ACC112 (cell line): ENCODE measurements around the gene TPRN.

Source experiments
- H2AFZ ChIP-seq: fragments of 200-600 bp; sonication (generic); one replicate; pipeline ENCODE4 v1.6.0; 2017; ENCODE audit warnings: antibody characterized with exemption, low read length; ENCODE audit not compliant: unreplicated experiment
- H3K27ac ChIP-seq: fragments of 200-600 bp; sonication (generic); 2 replicates; pipeline ENCODE4 v1.5.1; 2014; ENCODE audit warnings: low read depth, mild to moderate bottlenecking, antibody characterized with exemption, low read length, moderate library complexity
- H3K27me3 ChIP-seq: fragments of 200-600 bp; sonication (generic); 2 replicates; pipeline ENCODE4 v1.6.1; 2014; ENCODE audit warnings: mild to moderate bottlenecking, antibody characterized with exemption, low read length, moderate library complexity, mixed read lengths; ENCODE audit not compliant: insufficient read depth
- H3K36me3 ChIP-seq: fragments of 200-600 bp; sonication (generic); 2 replicates; pipeline ENCODE4 v1.6.1; 2016; ENCODE audit warnings: mild to moderate bottlenecking, antibody characterized with exemption, low read length, moderate library complexity, mixed read lengths; ENCODE audit not compliant: insufficient read depth
- H3K4me1 ChIP-seq: fragments of 200-600 bp; sonication (generic); one replicate; pipeline ENCODE4 v1.6.1; 2016; ENCODE audit warnings: low read length, mixed read lengths; ENCODE audit not compliant: insufficient read depth, unreplicated experiment, control insufficient read depth
- H3K4me3 ChIP-seq: fragments of 200-600 bp; sonication (generic); 2 replicates; pipeline ENCODE4 v1.5.1; 2014; ENCODE audit warnings: mild to moderate bottlenecking, low read depth, low read length
- H3K79me2 ChIP-seq: fragments of 200-600 bp; sonication (generic); one replicate; pipeline ENCODE4 v1.6.0; 2016; ENCODE audit warnings: low read length; ENCODE audit not compliant: control insufficient read depth, unreplicated experiment, insufficient read depth

TPRN gene

DNA sequence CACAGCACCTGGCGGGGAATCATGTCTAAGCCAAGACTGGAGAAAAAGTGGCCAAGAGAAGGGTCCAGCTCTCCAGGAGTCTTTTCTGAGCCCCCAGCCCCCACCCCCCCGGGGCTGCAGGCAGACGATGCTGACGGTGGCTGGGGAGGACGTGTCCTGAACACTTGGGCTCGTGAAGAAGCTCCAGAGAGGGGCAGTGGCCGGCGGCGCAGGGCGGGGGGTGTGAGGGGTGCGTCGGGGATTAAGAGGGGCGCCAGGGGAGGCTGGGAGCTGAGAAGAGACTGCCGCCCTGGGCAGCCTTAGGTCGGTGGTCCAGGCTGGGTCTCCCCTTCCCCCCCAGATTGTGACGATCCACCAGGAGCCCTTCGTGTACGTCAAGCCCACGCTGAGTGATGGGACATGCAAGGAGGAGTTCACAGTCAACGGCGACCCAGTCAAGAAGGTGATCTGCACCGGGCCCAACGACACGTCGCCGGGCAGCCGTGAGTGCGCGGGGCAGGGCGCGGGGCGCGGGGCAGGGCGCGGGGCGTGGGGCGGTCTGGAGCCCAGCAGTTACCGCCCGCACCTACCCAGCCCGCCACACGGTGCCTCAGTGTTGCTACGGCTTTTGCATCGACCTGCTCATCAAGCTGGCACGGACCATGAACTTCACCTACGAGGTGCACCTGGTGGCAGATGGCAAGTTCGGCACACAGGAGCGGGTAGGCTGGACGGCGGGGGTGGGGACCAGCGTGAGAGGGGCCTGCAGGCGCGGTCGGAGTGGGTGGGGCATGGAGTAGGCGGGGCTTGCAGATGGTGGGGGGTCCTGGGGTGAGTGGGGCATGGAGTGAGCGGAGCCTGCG lies 39.6 kb downstream of the TPRN start:
- H3K27me3 ChIP-seq, result peaks cover 88% of the 10 kb centered on the region

GRCh38 chr9:137160054-137160425 lies 40.5 kb downstream of the TPRN start:
- H3K79me2 ChIP-seq, result no peaks in the 10 kb centered on the region
- H3K27me3 ChIP-seq, result peaks cover 81% of the 10 kb centered on the region
- H2AFZ ChIP-seq, result no peak overlapping the region
- H3K4me1 ChIP-seq, result no peaks in the 10 kb centered on the region
- no peaks in the 10 kb centered on the region for H3K36me3 ChIP-seq
- no peak overlapping the region for H3K4me3 ChIP-seq
- no peak overlapping the region for H3K27ac ChIP-seq

More for the DNA sequence above, 39.6 kb downstream of the TPRN start:
- Histone ChIP-seq H3K36me3 (no peaks in the 10 kb centered on the region), H2AFZ (no peak overlapping the region), H3K79me2 (no peaks in the 10 kb centered on the region), H3K4me1 (no peaks in the 10 kb centered on the region), H3K27ac (no peak overlapping the region), H3K4me3 (no peak overlapping the region)

DNA sequence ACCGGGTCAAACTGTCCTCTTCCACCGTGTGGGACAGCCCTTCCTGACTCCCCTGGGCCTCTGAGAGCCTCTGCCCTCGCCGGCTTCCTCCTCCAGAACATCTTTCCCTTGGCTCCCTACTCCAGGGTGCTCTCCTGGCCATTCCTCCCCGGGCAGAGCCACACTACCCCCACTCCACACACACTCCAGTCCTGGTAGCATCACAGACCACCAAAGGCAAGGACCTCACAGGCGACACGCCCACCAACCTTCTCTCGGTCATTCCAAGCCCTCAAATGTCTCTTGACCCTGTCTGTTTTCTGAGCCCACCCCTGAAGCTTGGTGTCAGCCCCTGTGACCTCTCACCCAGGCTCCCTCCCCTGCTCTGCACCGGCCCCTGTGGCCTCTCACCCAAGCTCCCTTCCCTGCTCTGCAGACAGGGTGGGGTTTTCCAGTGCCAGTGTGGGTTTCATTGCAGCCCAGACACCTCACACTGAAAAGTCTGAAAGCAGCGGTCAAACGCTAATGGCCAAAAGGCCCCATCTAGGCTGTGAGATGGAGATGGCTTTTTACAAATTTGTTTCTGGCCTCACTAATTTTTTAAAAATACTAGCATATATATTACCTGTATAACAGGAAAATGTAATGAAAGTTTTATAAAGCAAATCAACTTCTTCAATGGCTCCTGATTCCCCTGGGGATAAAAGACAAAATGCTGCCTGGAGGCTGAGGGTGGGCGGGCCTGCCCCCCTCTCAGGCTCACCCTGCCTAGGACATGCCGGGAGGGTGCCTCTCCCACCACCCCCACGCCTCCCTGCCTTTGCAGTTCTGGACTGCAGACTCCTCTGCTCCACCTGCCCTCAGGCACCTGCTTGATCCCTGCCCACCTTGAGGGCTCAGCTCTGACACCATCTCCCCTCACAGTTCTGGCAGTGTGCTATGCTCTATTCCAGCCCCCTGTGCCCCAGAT lies 41.2 kb downstream of the TPRN start:
- Histone ChIP-seq H3K36me3 (no peaks in the 10 kb centered on the region), H3K4me3 (no peak overlapping the region), H2AFZ (no peak overlapping the region), H3K4me1 (no peaks in the 10 kb centered on the region), H3K27me3 (peaks cover 74% of the 10 kb centered on the region), H3K27ac (no peak overlapping the region), H3K79me2 (no peaks in the 10 kb centered on the region)

- H3K36me3 ChIP-seq, result no peaks in the 10 kb centered on the region
- no peaks in the 10 kb centered on the region for H3K79me2 ChIP-seq
- H3K4me1 ChIP-seq, result no peaks in the 10 kb centered on the region
- H3K27me3 ChIP-seq, result peaks cover 67% of the 10 kb centered on the region
- no peak overlapping the region for H3K27ac ChIP-seq
- H2AFZ ChIP-seq, result no peak overlapping the region
- no peak overlapping the region for H3K4me3 ChIP-seq
Measured at GRCh38 chr9:137158625-137159024, 41.9 kb downstream of the TPRN start.

DNA sequence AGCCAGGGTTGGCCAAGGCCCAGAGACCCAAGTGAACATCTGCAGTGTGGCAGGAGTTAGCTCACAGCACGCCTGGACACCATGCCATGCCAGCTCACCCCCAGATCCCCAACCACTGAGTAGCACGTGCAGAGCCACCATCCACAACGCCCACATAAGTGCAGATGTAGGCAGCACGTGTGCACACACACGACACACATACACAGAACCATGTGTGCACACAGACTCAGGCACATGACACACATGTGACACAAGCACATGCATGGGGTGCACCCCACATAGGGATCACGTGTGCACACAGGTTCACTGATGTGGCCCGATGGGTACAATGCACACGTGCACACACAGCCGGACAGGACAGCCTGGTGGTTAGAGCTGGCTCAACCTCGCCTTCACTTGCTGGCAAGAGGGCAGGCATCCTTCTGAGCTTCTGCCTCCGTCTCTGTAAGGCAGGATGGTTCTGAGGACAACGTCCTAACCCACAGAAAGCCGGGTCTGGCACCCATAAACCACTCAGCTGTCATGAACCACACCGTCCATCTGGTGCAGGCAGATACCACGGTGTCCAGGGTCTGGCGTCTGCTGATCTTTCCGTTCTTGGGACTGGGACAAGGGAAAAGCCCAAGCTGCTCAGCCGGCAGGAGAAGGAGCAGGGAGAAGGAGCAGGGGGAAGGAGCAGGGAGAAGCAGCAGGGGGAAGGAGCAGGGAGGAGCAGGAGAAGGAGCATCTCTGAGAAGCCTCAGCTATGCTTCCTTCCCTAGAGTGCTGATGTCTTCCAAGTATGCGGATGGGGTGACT lies 42.7 kb downstream of the TPRN start:
- H3K27ac ChIP-seq, result no peak overlapping the region
- peaks cover 58% of the 10 kb centered on the region for H3K27me3 ChIP-seq

GRCh38 chr9:137156567-137157375 lies 43.8 kb downstream of the TPRN start:
- Histone ChIP-seq H3K36me3 (no peaks in the 10 kb centered on the region), H3K4me1 (no peaks in the 10 kb centered on the region), H3K27me3 (peaks cover 48% of the 10 kb centered on the region), H3K4me3 (peak overlapping the region; percentile 61), H3K27ac (no peak overlapping the region), H2AFZ (no peak overlapping the region), H3K79me2 (no peaks in the 10 kb centered on the region)

More for the DNA sequence above, 42.7 kb downstream of the TPRN start:
- Histone ChIP-seq H3K79me2 (no peaks in the 10 kb centered on the region), H2AFZ (no peak overlapping the region), H3K36me3 (no peaks in the 10 kb centered on the region), H3K4me1 (no peaks in the 10 kb centered on the region), H3K4me3 (no peak overlapping the region)

DNA sequence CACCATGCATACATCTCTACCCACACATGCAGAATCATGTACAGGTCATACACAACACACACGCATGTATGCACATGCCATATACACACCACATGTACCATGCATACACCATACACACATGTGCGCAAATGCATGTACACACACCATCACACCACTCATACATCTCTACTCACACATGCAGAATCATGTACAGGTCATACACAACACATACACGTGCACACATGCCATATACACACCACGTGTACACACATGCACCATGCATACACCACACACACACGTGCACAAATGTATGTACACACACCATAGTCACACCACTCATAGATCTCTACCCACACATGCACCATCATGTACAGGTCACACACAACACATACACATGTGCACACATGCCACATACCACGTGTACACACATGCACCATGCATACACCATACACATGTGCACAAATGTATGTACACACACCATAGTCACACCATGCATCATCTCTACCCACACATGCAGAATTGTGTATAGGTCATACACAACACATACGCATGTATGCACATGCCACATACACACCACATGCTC lies 47.6 kb downstream of the TPRN start:
- Histone ChIP-seq H3K4me1 (no peaks in the 10 kb centered on the region), H3K27ac (no peak overlapping the region)

GRCh38 chr9:137150617-137151457 lies 49.7 kb downstream of the TPRN start:
- Histone ChIP-seq H3K4me1 (no peaks in the 10 kb centered on the region), H2AFZ (no peak overlapping the region), H3K27ac (no peak overlapping the region), H3K36me3 (no peaks in the 10 kb centered on the region), H3K4me3 (no peak overlapping the region), H3K27me3 (peaks cover 4% of the 10 kb centered on the region; the same call in 1 of the 2 replicates), H3K79me2 (no peaks in the 10 kb centered on the region)

More for the DNA sequence above, 47.6 kb downstream of the TPRN start:
- Histone ChIP-seq H3K36me3 (no peaks in the 10 kb centered on the region), H3K27me3 (peaks cover 19% of the 10 kb centered on the region; the same call in 1 of the 2 replicates), H3K4me3 (no peak overlapping the region), H2AFZ (no peak overlapping the region), H3K79me2 (no peaks in the 10 kb centered on the region)
